Uterus (tissue), 2 donors: ENCODE measurements around the gene MX1.

Experiments used
- CTCF ChIP-seq, 4 experiments: fragments of 200-600 bp in 2 of 4; fragments of 450-650 bp in 2 of 4; sonication (generic) in 2 of 4; IDR thresholded peaks; one replicate each; pipeline ENCODE4 v1.5.1; 2016 to 2019; ENCODE audit warnings: antibody characterized with exemption in 4 of 4, mild to moderate bottlenecking in 2 of 4, moderate library complexity in 1 of 4
- POLR2A ChIP-seq, 2 donors: fragments of 450-650 bp; IDR thresholded peaks; one replicate each; pipeline ENCODE4 v1.6.1; 2016; ENCODE audit warnings: antibody characterized with exemption in 2 of 2, mild to moderate bottlenecking in 1 of 2, moderate library complexity in 1 of 2

GRCh38 chr21:41483415-41483814, 57.4 kb downstream of the MX1 start:
- TF ChIP-seq POLR2A (IDR thresholded peaks at IDR 0.05) (no peak), CTCF (IDR thresholded peaks at IDR 0.05) (no peak)
